ENCODE data around the gene ATRAID.

The ATRAID gene

GRCh38 chr2:27211943-27212625, at the start of gene ATRAID, which contains the start of gene SLC5A6:
Gene ATRAID (plus strand): TSS chr2:27212041. CDS start chr2:27212369, 328 bp downstream.
Gene SLC5A6 (minus strand): TSS chr2:27212268. CDS start chr2:27207650, 4,618 bp downstream.
- TF ChIP-seq CTCF (IDR thresholded peaks at IDR 0.05; ENCODE audit: low read depth, low read length, poor library complexity, severe bottlenecking) (no peak), EZH2phosphoT487 (IDR thresholded peaks at IDR 0.05; ENCODE audit: borderline replicate concordance, low read length) (no peak)
- no peaks in the 10 kb centered on the region for H3K9me3 ChIP-seq (ENCODE audit: control insufficient read depth, insufficient read depth, low read length)
- H4K20me1 ChIP-seq (ENCODE audit: control insufficient read depth, insufficient read depth, low read depth, low read length), result no peaks in the 10 kb centered on the region
- peak within 1 kb of the TSS; percentile 79 for H3K27ac ChIP-seq (ENCODE audit: low read depth, low read length)
- H3K36me3 ChIP-seq (ENCODE audit: control insufficient read depth, low read length), result peaks cover 77% of the 10 kb centered on the region
- peak within 1 kb of the TSS; percentile 79 for H3K4me3 ChIP-seq (ENCODE audit: low read length)
- H3K79me2 ChIP-seq (ENCODE audit: control insufficient read depth, low read length), result peaks cover 44% of the 10 kb centered on the region
- no peaks in the 10 kb centered on the region for H3K9me2 ChIP-seq (replicated peaks; ENCODE audit: control insufficient read depth, low read length)
- peak within 1 kb of the TSS; percentile 75 for H3K4me2 ChIP-seq (ENCODE audit: low read length)
- peaks cover 44% of the 10 kb centered on the region for H3K4me1 ChIP-seq (ENCODE audit: control insufficient read depth, low read length)
- H3F3A ChIP-seq (ENCODE audit: control insufficient read depth, insufficient read depth), result peaks cover 13% of the 10 kb centered on the region
- no peaks in the 10 kb centered on the region for H3K27me3 ChIP-seq (ENCODE audit: control insufficient read depth, low read length)

- no peaks in the 10 kb centered on the region for H3K79me2 ChIP-seq (ENCODE audit: control insufficient read depth, low read length)
- H3F3A ChIP-seq (ENCODE audit: control insufficient read depth, insufficient read depth), result no peaks in the 10 kb centered on the region; the same call in 1 of the 2 replicates
- H3K4me2 ChIP-seq (ENCODE audit: low read length), result no peak overlapping the region
- H3K27me3 ChIP-seq (ENCODE audit: control insufficient read depth, low read length), result no peaks in the 10 kb centered on the region
- H3K4me1 ChIP-seq (ENCODE audit: control insufficient read depth, low read length), result peaks cover 24% of the 10 kb centered on the region
- no peaks in the 10 kb centered on the region for H4K20me1 ChIP-seq (ENCODE audit: control insufficient read depth, insufficient read depth, low read depth, low read length)
- no peaks in the 10 kb centered on the region for H3K36me3 ChIP-seq (ENCODE audit: control insufficient read depth, low read length)
- no peak for TF ChIP-seq EZH2phosphoT487 (IDR thresholded peaks at IDR 0.05; ENCODE audit: borderline replicate concordance, low read length)
- no peak for TF ChIP-seq CTCF (IDR thresholded peaks at IDR 0.05; ENCODE audit: low read depth, low read length, poor library complexity, severe bottlenecking)
- H3K4me3 ChIP-seq (ENCODE audit: low read length), result no peak overlapping the region
- no peak overlapping the region for H3K27ac ChIP-seq (ENCODE audit: low read depth, low read length)
- no peaks in the 10 kb centered on the region for H3K9me2 ChIP-seq (replicated peaks; ENCODE audit: control insufficient read depth, low read length)
- H3K9me3 ChIP-seq (ENCODE audit: control insufficient read depth, insufficient read depth, low read length), result no peaks in the 10 kb centered on the region
Measured at GRCh38 chr2:27162151-27163121, 49.4 kb upstream of the ATRAID start.

GRCh38 chr2:27164960-27165763, 46.7 kb upstream of the ATRAID start:
- no peak for TF ChIP-seq CTCF (IDR thresholded peaks at IDR 0.05; ENCODE audit: low read depth, low read length, poor library complexity, severe bottlenecking)
- TF ChIP-seq EZH2phosphoT487 (IDR thresholded peaks at IDR 0.05; ENCODE audit: borderline replicate concordance, low read length), result no peak
- Histone ChIP-seq H3K4me1 (ENCODE audit: control insufficient read depth, low read length) (peaks cover 36% of the 10 kb centered on the region), H3K36me3 (ENCODE audit: control insufficient read depth, low read length) (no peaks in the 10 kb centered on the region), H3K4me2 (ENCODE audit: low read length) (peak overlapping the region; percentile 48), H3K27me3 (ENCODE audit: control insufficient read depth, low read length) (no peaks in the 10 kb centered on the region), H3F3A (ENCODE audit: control insufficient read depth, insufficient read depth) (no peaks in the 10 kb centered on the region; the same call in 1 of the 2 replicates), H3K27ac (ENCODE audit: low read depth, low read length) (0 out of 2 replicates have a peak overlapping the region, but pooled peaks have one; percentile 4), H3K79me2 (ENCODE audit: control insufficient read depth, low read length) (no peaks in the 10 kb centered on the region), H3K9me3 (ENCODE audit: control insufficient read depth, insufficient read depth, low read length) (no peaks in the 10 kb centered on the region), H3K4me3 (ENCODE audit: low read length) (peak overlapping the region; percentile 21), H3K9me2 (replicated peaks; ENCODE audit: control insufficient read depth, low read length) (no peaks in the 10 kb centered on the region), H4K20me1 (ENCODE audit: control insufficient read depth, insufficient read depth, low read depth, low read length) (no peaks in the 10 kb centered on the region)

Measured in DOHH2 (cell line).